NCI-H146 treated with DMSO at 0.1 percent for 48 hours (cell line): Measurements from ENCODE around the gene CKAP2L.

ENCODE experiments used
- DNase-seq: peaks from one replicate; lab custom pipeline; 2025; ENCODE audit not compliant: unreplicated experiment; lab: John Stamatoyannopoulos, UW

Gene CKAP2L

DNA sequence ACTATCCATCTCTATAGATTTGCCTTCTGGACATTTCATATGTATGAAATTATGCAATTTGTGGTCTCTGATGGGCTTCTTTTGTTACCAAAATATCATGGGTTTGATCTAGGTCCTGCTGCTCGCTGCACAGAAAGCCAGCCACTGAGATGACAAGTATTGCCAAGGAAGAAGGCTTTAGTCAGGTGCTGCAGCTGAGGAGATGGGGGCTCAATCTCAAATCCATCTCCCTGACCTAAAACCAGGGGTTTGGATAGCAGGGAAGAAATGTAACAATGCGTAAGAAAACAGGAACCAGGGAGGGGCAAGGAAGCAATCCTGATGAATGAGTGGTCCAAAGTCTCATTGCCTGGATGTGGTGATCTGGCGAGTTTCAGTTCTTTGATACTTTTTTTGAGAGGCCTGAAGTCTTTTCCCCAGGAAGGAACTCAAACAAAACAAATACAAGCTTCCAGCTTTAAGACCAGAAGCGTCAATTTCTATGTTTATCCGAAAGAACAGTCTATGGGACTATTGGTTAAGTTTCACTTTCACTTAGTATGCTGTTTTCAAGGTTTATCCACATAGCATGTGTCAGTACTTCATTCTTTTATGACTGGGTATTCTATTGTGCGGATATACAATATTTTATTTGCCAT is 3.4 kb upstream of the CKAP2L start:
- DNase-seq = no peak

DNA sequence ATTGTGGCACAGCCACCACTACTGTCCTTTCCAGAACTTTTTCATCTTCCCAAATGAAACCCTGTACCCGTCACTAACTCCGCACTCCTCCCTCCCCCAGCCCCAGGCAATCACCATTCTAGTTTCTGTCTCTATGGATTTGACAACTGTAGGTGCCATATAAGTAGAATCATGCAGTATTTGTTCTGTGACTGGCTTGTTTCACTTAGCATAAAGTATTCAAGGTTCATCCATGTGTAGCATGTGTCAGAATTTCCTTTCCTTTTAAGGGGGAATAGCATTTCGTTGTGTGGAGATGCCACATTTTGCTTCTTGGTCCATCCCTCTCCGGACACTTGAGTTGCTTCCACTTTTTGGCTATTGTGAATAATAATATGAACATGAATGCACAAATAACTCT is 842 bp upstream of the CKAP2L start:
- no peak for DNase-seq

DNA sequence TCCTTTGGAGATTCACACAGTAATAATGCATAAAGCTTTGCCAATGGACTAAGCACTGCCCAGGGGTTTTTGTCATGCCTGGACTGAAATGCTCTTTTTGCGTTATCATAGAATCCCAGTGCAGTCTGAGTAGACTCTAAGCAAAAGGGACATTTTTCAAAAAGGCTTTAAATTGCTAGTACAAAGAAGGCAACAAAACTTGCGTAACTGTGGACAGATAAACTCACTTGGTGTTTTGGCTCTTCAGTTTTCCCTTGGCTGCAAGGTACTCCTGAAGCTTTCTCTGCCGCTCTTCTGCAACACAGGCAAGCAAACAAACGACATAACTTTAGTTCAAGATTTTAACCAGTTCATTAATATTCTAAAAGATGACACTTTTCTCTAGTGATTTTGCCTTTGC is 2.1 kb downstream of the CKAP2L start:
- DNase-seq = no peak

DNA sequence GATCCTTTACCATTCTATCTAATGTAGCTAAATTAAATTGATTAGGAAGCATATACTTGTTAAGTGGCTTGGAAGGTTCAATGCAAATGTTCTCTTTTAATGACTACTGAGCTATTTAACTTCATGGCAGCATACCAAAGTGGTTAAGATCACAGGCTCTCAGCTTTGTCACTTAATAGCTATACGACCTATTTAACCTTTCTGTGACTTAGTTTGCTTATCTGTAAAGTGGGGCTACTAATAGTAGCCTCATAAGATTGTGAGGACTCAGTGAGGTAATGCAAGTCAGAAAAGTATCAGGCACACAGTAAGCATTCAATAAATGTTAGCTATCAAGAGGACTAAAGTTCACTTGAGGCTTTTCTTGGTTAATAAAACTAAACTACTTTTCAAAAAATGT is 4.3 kb downstream of the CKAP2L start:
- no peak for DNase-seq

DNA sequence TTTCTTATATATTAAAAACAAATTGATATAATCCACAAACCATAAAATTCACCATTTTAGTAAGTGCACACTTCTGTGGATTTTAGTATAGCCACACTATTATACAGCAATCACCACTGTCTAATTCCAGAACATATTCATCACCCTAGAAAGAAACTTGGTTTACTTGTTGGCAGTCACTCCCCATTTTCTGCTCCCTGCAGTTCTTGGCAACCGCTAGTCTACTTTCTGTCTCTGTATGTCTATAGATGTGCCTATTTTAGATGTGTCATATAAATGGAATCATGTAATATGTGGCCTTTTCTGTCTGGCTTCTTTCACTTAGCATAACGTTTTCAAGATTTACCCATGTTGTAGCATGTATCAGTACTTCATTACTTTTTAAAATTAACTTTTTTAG is 5.7 kb downstream of the CKAP2L start:
- no peak for DNase-seq

DNA sequence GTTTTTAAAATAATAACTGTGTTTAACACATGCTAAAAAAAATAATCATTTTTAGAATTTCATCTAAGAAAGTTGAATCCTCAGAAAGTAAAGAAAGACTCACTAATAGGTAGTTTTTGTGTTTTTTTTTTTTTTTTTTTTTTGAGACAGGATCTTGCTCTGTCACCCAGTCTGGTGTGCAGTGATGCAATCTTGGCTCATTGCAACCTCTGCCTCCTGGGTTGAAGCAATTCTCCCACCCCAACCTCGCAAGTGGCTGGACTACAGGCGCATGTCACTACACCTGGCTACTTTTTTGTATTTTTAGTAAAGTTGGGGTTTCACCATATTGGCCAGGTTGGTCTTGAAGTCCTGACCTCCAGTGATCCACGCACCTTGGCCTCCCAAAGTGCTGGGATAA is 7.1 kb downstream of the CKAP2L start:
- DNase-seq = no peak

DNA sequence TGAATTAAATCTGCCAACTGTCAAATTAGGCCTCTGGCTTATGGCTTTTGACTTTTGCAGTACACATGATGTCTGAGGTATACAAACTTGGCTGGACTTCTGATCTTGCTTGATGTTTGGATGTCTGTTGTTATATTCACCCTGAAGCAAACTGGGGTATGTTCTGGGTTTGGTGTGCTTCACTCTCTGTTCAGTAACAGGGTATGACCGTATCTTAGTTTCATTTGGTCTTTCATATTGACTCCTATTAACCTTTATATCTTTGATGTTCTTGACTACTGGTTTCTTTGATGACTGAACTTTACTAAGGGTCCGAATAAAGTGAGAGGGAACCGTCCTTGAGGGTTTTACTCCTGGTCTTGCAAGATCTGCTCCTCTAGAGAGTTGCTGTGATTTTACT is 8.2 kb downstream of the CKAP2L start:
- DNase-seq = no peak

DNA sequence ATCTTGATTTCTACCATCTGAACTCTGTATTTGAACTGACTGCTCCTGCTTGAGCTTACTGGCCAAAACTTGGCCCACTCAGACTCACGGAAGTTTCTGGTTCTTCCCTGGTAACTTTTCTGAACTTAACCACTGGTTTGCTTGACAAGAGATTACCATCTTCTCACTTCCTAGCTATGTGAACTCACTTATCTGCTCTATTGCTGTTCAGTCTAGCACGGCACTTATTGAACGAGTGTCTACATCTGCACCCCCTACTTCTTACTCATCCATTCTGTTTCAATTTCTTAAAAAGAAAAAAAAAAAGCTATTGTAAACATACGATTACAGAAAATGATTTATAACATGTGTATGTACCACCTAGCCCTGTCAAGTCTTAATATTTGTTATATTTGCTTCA is 9.0 kb downstream of the CKAP2L start:
- DNase-seq = no peak

DNA sequence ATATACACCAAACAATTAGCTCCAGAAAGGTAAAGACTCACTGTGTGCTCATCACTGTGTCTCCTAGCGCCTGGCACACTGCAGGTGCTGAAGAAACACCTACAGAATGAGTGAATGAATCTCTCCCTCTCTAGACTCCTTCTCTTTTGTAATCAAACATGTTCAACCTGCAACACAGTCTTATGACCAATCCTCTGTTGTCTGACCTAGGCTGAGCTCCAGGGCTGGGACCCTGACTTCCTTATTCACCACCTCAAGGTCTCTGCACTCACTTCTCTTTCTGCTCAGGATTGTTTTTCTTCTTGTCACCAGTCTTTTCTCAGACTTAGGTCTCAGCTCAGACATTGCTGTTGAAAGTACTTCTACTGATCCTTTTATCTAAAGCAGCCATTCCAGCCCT is 9.8 kb downstream of the CKAP2L start:
- no peak for DNase-seq

DNA sequence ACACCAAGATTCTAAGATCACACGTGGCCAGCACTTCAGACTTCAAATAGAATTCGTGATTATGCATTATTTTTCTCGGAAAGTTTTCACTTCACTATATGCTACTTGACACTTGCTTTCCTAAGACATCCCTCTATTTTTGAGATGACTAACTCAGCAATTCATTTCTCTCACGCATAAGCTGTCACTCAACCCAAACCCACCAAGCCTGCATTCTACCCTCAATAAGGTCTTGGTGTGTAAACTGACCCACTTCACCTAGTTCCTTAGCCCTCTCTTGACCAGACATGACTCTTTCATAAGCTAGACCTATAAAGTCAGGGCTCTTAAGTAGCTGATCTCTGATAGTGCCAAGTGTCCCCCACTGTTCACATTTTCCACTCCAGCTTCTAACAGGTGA is 11.7 kb downstream of the CKAP2L start:
- no peak for DNase-seq

DNA sequence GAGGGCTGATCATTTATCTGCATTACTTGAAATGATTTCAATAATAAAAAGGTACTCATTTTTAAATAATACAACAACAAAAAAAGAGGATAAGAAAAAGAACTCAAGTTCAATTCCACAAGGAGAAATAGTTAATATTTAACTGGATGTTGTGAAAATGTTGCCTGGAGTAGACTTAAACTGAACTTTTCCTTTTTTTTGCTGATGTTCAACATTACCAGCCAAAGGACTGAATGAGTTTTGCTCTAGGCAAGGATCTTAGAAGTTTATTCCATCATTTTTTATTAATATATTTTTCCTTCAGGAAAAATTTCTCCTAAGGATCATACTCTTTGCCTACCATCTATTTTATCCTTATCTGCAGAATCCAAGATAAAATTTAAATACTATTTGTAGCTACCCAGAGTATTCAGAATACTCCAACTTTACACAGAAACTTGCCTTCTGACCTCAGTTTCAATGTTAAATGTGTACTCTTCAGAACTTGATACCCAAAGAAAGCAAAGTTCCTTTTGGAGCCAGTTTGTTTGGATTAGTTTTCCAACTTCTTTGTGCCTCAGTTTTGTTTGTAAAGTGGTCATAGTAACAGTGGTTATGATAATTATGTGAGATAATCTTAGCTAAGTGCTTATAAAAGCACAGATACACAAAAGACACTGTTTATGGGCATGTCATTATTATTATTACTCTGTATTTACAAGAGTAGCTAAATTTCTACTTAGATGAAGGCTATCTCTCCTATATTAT is 12.8 kb downstream of the CKAP2L start:
- no peak for DNase-seq

DNA sequence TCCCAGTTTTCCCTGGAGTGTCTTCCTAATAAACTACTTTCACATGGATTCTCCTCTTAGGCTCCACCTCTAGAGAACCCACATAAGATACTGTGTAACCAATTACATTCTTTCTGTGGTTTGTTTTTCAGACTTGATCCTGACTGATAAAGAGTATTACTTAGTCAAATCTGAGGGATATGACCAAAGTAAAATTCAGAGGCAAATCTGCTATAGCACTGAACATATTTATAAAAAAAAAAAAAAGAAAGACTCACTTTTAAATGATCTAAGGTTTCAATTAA is 13.9 kb downstream of the CKAP2L start:
- DNase-seq = no peak

DNA sequence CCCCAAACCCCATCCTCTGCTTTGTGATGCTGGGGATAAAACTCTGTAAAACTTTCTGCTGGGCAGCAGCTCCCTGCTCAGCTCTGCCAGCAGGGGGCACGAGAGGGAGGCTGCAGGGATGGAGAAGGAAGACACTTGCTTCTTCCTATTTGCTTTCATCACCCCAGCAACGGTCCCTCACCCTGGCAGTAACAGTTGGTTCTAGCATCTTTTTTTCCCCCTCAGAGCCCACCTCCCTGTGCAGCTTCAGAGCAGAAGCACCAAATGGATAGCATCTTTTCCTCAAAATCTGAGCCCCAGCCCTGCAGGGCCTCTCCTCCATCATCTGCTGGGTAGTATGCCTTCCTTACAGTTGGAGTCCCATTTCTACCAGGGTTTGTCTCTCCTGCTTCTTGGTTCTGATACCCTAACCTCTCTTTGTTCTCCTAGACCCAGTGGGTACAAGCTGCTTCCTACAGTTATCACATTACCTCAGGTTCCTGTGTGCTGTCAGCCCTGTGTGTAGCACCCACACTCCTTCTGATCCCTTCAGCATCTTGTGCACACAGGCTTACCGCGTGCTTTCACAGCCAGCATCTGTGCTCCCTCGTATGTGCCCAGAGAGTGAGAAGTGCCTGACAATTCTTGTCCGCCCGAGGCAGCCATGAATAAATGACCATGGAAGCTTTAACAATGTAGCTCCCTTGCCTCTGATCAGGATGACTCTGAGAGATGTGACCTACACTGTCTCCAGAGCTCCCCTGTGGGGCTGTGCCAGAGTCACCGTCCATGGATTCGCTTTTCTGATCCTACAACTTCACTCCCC is 14.5 kb downstream of the CKAP2L start:
- peak; percentile 29 for DNase-seq

DNA sequence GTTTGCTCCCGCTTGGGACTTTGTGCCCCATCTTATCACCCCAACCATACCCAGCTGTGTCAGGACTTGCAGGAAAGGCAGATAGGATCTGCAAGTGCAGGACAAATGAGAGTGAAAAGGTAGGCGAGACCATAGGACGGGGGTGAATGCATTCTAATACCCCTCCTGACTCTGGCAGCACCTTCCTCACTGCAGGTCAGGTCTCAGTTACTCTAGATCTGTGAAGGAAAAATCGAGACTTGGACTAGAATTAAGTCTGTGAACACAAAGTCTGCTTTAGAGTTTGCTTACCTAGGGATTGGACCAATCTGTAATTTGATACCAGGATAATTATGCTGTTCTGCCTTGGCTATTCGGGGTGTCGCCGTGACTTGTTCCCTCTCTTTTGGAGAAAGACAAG is 23.9 kb downstream of the CKAP2L start:
- DNase-seq = no peak

DNA sequence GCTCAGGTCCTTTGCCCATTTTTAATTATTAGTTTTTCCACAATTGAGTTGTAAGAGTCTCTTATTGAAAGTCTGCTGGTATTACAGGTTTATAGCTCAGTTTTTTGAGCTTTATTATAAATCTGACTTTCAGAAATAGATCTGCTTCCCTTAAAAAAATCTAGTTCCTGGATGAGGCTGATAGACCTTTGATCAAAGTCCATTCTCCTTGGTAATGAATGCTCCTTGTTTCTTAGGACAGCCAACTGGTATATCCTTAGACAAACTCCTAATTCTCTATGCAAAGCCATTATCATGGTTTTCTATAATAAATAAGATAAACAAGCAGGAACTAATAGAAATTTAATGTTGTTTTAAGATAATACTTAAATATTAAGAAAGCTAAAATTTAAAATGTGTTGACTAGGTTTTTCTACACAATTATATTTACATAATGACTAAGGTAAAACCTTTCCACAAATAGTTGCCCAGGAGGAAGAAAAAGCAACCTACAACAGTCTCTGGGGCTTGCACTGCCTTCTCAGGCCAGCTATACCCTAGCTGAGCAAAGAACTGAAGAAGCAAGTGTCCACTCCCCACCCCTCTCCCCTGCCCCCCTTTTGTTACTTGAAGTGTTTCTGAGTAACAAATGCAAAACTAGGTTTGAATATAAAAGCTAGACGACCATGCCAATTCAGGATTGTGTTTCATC is 26.7 kb downstream of the CKAP2L start:
- DNase-seq = no peak

DNA sequence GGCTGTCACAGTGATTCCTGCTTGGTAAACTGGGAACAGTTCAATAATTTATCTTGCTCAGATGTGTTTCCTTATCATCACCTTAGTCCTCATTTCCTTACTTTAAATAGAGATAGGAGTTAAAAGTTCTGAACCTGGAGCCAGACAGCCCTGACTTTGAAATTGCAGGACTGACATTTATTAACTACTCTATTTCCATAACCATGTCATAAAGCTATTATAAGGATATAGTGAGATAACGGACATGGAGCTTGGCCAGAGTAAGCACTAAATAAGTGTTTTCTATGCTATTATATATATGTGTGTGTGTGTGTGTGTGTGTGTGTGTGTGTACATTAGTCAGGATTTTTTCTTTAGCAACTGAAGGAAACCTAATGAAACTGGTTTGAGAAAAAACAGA is 30.5 kb downstream of the CKAP2L start:
- DNase-seq = no peak

DNA sequence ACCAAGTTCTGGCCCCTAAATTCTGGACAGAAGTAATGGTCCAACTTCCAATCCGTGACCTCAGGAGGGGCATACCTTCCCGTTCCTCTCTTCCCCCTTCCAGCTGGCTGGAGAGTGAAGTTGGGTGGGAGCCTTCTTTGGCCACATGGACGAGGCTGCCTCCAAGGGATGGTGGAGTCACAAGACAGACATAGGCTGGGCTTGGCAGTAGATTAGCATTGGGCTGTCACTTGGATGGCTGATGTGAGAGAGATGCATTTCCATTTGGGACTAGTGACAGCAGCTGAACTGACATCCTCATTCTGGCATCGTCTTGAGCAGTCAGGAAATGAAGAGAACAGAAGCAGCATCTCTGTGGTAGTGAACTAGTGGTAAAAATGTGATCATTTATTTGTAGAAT is 31.0 kb downstream of the CKAP2L start:
- no peak for DNase-seq

DNA sequence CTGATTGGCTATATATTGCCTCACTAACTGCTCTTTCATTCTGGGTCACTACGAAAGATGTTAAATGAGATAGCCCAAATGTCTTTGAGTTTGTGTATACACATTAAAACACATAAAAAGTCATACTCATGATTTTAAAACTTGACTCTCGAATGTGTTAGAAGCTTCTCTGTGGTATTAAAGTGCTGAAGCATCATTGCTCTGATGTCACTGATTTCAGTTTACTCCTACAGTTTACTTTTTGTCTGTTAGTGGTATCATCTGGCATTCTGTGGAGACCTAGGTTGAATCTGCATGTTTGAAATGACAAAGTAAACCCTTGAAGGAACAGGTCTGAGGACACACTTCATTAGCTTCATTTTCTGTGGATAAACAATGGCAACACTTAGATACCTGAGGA is 32.9 kb downstream of the CKAP2L start:
- DNase-seq = no peak

DNA sequence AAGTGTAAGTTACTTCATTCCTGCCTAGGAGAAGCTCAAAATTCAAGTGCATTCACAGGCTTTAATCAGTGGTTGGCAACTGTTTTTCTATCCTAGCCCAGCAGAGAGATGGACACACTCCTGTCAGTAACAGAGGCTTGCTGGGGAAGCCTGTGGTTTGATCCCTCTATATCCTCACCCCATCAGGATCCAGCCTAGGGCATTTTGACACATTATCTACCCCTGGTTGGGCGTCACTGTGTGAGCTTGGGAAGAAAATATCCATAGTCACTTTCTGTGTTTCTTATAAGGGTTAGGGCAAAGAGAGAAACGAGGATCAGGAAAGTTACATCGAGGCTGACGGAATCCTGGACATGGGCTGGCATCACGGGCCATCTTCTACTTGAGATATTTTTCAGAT is 33.6 kb downstream of the CKAP2L start:
- no peak for DNase-seq

DNA sequence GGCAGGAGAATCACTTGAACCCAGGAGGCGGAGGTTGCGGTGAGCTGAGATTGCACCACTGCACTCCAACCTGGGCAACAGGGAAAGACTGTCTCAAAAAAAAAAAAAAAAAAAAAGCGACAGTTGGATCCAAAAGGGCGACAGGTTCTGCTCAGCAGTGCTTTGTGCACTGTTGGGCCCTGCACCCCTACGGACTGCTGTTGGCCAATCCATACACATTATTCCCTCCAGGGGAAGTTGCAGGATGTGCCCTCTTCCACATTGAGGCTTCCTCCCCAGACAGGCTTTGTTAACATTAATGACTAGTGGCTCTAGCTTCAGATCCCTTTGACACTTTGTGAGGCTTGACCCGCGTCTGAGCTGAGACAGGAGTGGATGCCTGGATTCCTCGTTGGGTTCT is 34.2 kb downstream of the CKAP2L start:
- DNase-seq = no peak

DNA sequence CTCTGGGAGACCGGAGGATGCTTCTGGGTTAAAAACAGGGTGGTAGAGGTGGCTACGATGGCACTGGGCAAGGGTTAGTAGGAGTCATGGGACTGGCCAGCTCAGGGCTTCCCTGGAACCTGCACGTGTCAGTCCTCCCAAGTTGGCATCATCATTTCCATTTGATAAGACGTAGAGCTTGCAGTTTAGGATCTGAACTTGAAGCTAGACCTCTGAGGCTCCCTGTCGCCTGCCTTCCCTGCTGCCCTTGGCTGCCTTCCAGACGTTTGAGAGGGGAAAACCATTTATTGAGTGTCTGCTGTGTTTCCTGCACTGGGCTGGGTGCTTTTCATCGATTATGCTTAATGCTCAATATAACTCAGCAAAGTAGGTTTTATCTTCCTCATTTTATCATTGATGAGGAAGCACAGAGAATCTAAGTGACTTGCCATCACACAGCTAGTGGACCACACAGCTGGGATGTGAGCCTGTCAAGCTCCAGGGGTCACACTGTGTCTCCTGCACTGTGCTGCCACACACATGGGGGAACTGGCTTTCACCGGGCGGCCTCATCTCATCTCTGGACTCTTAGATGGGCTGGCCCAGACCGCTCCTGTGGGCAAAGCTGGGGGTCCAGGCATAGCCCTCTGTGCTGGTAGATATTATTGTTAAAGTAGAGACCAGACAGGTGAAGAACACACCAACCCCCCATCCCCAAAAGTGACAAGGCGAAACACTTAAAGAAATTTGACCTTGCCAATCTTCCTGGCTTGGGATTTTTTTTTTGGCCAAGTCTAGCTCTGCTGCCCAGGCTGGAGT is 35.8 kb downstream of the CKAP2L start:
- DNase-seq = no peak
